ENCODE data around the gene FOXP1.

The FOXP1 gene

GRCh38 chr3:71247958-71248335, 335.6 kb downstream of the FOXP1 start:
- DNase-seq: no peak

- no peak for DNase-seq
Measured at GRCh38 chr3:71247221-71247957, 336.1 kb downstream of the FOXP1 start.

- no peak for DNase-seq
Measured at GRCh38 chr3:71245971-71246880, 337.3 kb downstream of the FOXP1 start.

GRCh38 chr3:71244826-71245488, 338.6 kb downstream of the FOXP1 start:
- no peak for DNase-seq

GRCh38 chr3:71244153-71244825, 339.2 kb downstream of the FOXP1 start:
- no peak for DNase-seq

GRCh38 chr3:71243229-71243628, 340.3 kb downstream of the FOXP1 start:
- DNase-seq: no peak

- DNase-seq: no peak
Measured at GRCh38 chr3:71241981-71242560, 341.5 kb downstream of the FOXP1 start.

- no peak for DNase-seq
Measured at GRCh38 chr3:71241246-71241901, 342.2 kb downstream of the FOXP1 start.

- no peak for DNase-seq
Measured at GRCh38 chr3:71240034-71240433, 343.5 kb downstream of the FOXP1 start.

GRCh38 chr3:71238355-71238757, 345.2 kb downstream of the FOXP1 start:
- no peak for DNase-seq

GRCh38 chr3:71237672-71238071, 345.9 kb downstream of the FOXP1 start:
- DNase-seq: no peak

- no peak for DNase-seq
Measured at GRCh38 chr3:71235846-71236245, 347.7 kb downstream of the FOXP1 start.

- DNase-seq: no peak
Measured at GRCh38 chr3:71232895-71233294, 350.6 kb downstream of the FOXP1 start.

- DNase-seq: no peak
Measured at GRCh38 chr3:71232175-71232679, 351.3 kb downstream of the FOXP1 start.

- DNase-seq: no peak
Measured at GRCh38 chr3:71231680-71232079, 351.8 kb downstream of the FOXP1 start.

- DNase-seq: no peak
Measured at GRCh38 chr3:71229905-71230657, 353.4 kb downstream of the FOXP1 start.

GRCh38 chr3:71228156-71228866, 355.2 kb downstream of the FOXP1 start:
- DNase-seq: peak; percentile 4

GRCh38 chr3:71227270-71227661, 356.3 kb downstream of the FOXP1 start:
- DNase-seq: no peak

- DNase-seq: no peak
Measured at GRCh38 chr3:71226565-71227269, 356.8 kb downstream of the FOXP1 start.

All from NCI-H1105 treated with DMSO at 0.1 percent for 48 hours (cell line).